Brain microvascular endothelial cell (primary cell): Measurements from ENCODE around the gene HOXB5.
A peak's percentile ranks its signal among the peaks of the same experiment; 100 is the strongest.

Experiments
- DNase-seq: peaks from one replicate; pipeline ENCODE4 v3.0.0-alpha.2; 2020
- H3K27ac ChIP-seq: fragments of 250-450 bp; sonication (Bioruptor Pico); 2 replicates; pipeline ENCODE4 v1.5.1; 2020; ENCODE audit warnings: mild to moderate bottlenecking, moderate library complexity
- H3K27me3 ChIP-seq: fragments of 250-450 bp; sonication (Bioruptor Pico); replicated peaks from 2 replicates; pipeline ENCODE4 v1.5.1; 2020; ENCODE audit warnings: mild to moderate bottlenecking
- H3K36me3 ChIP-seq: fragments of 250-450 bp; sonication (Bioruptor Pico); replicated peaks from 2 replicates; pipeline ENCODE4 v1.5.1; 2020; ENCODE audit warnings: mild to moderate bottlenecking
- H3K4me3 ChIP-seq: 2 replicates; pipeline ENCODE4 v1.5.1; 2011; ENCODE audit warnings: low read depth, mild to moderate bottlenecking, control low read depth, low read length, moderate library complexity
- CTCF ChIP-seq: IDR thresholded peaks from 2 replicates; pipeline ENCODE4 v1.5.1; 2011; ENCODE audit warnings: low read depth, mild to moderate bottlenecking, moderate library complexity, low read length, control low read depth, inconsistent platforms; ENCODE audit errors: missing control alignments
- in situ Hi-C: cut with HindIII; loops from 2 replicates; pipeline ENCODE4 v1.10.0; 2017; ENCODE audit warnings: low sequenced_read_pairs, low pct_ligation_motif_present

The HOXB5 gene

GRCh38 chr17:48612854-48613691 lies 19.5 kb upstream of the HOXB5 start:
- DNase-seq: no peak
- Histone ChIP-seq H3K36me3 (no peaks in the 10 kb centered on the region), H3K27ac (no peak overlapping the region), H3K27me3 (peaks cover 84% of the 10 kb centered on the region), H3K4me3 (peak overlapping the region; percentile 27)
- in situ Hi-C loops: no loop called here
- peak; percentile 27 for TF ChIP-seq CTCF

GRCh38 chr17:48612456-48612853 lies 18.9 kb upstream of the HOXB5 start:
- no peak for DNase-seq
- H3K36me3 ChIP-seq: no peaks in the 10 kb centered on the region
- peaks cover 83% of the 10 kb centered on the region for H3K27me3 ChIP-seq
- TF ChIP-seq CTCF: no peak
- in situ Hi-C loops: no loop called here
- H3K27ac ChIP-seq: no peak overlapping the region
- H3K4me3 ChIP-seq: peak overlapping the region; percentile 17

GRCh38 chr17:48611681-48612455 lies 18.3 kb upstream of the HOXB5 start:
- Histone ChIP-seq H3K27ac (no peak overlapping the region), H3K4me3 (peak overlapping the region; percentile 3), H3K27me3 (peaks cover 84% of the 10 kb centered on the region), H3K36me3 (no peaks in the 10 kb centered on the region)
- in situ Hi-C loops: no loop called here
- TF ChIP-seq CTCF: no peak
- DNase-seq: no peak

GRCh38 chr17:48611213-48611612 lies 17.6 kb upstream of the HOXB5 start:
- no peak for DNase-seq
- Histone ChIP-seq H3K4me3 (peak overlapping the region; percentile 42), H3K27ac (no peak overlapping the region), H3K27me3 (peaks cover 84% of the 10 kb centered on the region), H3K36me3 (no peaks in the 10 kb centered on the region)
- no peak for TF ChIP-seq CTCF
- in situ Hi-C loops: no loop called here

- in situ Hi-C loops: no loop called here
- H3K27me3 ChIP-seq: peaks cover 84% of the 10 kb centered on the region
- TF ChIP-seq CTCF: no peak
- no peaks in the 10 kb centered on the region for H3K36me3 ChIP-seq
- no peak for DNase-seq
- H3K27ac ChIP-seq: no peak within 1 kb of the TSS
- peak within 1 kb of the TSS; percentile 42 for H3K4me3 ChIP-seq
Observed at GRCh38 chr17:48610282-48611211, 17.0 kb upstream of the HOXB5 start, which contains the start of gene HOXB7. Gene HOXB7, minus strand, starts transcription at chr17:48611017. Its CDS starts 99 bp downstream, at chr17:48610918.
